ENCODE data around the gene SCN1B. TPM values are rescaled to one million over a fixed set of nuclear protein-coding genes. Genes with fewer than 3 reads are reported as not detected.

SCN1B gene
- 100 to 1,000 TPM in 1 of 4 donors, 10 to 100 TPM in 3; 74.3 to 134 (median 87.1) TPM for total RNA-seq
- polyA plus RNA-seq, result 89.1 TPM
- long read RNA-seq, donor 1, transcript SCN1B-201 (6 exons, 1,670 nt), result major isoform, 151 of 157 reads
- long read RNA-seq, donor 1, partial matches to known transcripts, result 2 of 157 reads
- long read RNA-seq, donor 1, other reads (novel, unspliced or antisense), result 4 of 157 reads
- long read RNA-seq, donor 2, transcript SCN1B-201 (6 exons, 1,670 nt), result major isoform, 74 of 79 reads
- long read RNA-seq, donor 2, partial matches to known transcripts, result 1 of 79 reads
- long read RNA-seq, donor 2, other reads (novel, unspliced or antisense), result 3 of 79 reads
- long read RNA-seq, donor 3, transcript SCN1B-201 (6 exons, 1,670 nt), result major isoform, 80 of 85 reads
- long read RNA-seq, donor 3, partial matches to known transcripts, result 2 of 85 reads
- long read RNA-seq, donor 3, other reads (novel, unspliced or antisense), result 3 of 85 reads
- long read RNA-seq, donor 4, transcript SCN1B-201 (6 exons, 1,670 nt), result major isoform, 86 of 91 reads
- long read RNA-seq, donor 4, partial matches to known transcripts, result 3 of 91 reads
- long read RNA-seq, donor 4, other reads (novel, unspliced or antisense), result 2 of 91 reads

DNA sequence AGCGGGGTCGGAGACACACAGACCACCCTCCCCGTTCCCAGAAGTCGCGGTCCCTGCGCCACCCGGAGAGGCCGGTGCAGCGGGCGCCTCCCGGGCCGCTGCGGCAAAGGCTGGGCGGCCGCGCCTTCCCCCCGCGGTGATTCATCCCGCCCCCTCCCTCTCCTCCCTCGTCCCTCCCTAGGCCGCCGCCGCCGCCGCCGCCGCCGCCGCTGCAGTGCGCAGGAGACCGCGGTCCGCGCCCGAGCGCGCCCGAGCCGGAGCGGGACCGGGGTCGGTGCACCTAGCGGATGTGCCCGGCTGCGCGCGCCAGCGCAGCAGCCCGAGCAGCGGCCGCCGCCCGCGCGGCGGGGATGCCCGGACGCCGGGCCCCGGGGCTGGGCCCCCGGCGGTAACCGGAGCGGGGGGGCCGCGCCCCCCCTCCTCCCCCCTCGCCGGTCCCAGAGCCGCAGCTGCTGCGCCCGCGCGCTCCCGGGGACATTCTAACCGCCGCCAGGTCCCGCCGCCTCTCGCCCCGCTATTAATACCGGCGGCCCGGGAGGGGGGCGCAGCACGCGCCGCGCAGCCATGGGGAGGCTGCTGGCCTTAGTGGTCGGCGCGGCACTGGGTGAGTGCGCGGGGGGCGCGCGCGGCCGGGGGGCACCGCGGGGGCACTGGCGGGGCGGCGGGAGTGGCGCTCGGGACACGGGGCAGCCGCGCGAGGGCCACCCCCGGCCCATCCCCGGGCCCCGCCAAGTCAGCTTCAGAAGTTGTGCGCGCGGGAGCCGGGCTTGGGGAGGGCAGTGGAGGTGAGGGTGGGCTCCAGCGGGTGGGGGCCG, at the start of gene SCN1B:
TSS of gene SCN1B (plus strand) at position 214 of the 815 bp plus-strand sequence. CDS start at position 565, 351 bp downstream.
- H3K9me3 ChIP-seq (ENCODE audit: control insufficient read depth, low read length), result no peaks in the 10 kb centered on the region
- DNase-seq, result peak; percentile 77 to 91 (median 88)

GRCh38 chr19:34982275-34982674, 48.0 kb upstream of the SCN1B start:
- H3K4me1 ChIP-seq (ENCODE audit: control insufficient read depth, insufficient read depth, low read length), result peaks cover 2% of the 10 kb centered on the region
- intact Hi-C loops (cut with DNase I), result no loop called here
- no peaks in the 10 kb centered on the region for H3K27me3 ChIP-seq (ENCODE audit: control insufficient read depth, insufficient read depth)
- ATAC-seq (no peak), DNase-seq (no peak)
- WGBS, result 58% methylated on average over 5 of the region's 5 CpGs
- H3K4me3 ChIP-seq (ENCODE audit: low read length), result no peak overlapping the region
- no peaks in the 10 kb centered on the region for H3K9me3 ChIP-seq (ENCODE audit: control insufficient read depth, low read length)
- H3K27ac ChIP-seq (ENCODE audit: low read length), result no peak overlapping the region

More for the DNA sequence above, at the start of gene SCN1B:
- H3K27me3 ChIP-seq (ENCODE audit: control insufficient read depth, insufficient read depth), result no peaks in the 10 kb centered on the region
- under 1% methylated on average over 117 of the region's 118 CpGs for WGBS
- intact Hi-C loops (cut with DNase I), result no loop called here
- ATAC-seq, result peak; percentile 67 to 81
- peak within 1 kb of the TSS; percentile 90 for H3K4me3 ChIP-seq (ENCODE audit: low read length)
- peak within 1 kb of the TSS; percentile 66 for H3K27ac ChIP-seq (ENCODE audit: low read length)
- peaks cover 2% of the 10 kb centered on the region for H3K4me1 ChIP-seq (ENCODE audit: control insufficient read depth, insufficient read depth, low read length)

DNA sequence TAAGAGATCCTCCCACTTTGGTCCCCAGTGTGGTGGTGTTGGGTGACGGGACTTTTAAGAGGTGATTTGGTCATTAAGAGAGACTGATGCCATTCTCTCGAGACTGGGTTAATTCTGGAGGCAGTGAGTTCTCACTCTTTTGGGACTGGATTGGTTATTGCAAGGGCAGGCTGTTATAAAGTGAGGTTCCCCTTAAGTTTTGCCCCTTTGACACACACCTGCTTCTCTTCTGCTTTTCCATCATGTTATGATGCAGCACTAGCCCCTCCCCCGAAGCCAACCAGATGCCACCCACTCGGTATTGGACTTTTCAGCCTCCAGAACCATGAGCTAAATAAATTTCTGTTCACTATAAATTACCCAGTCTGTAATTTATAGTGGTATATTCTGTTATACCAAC, 46.5 kb upstream of the SCN1B start:
- no peaks in the 10 kb centered on the region for H3K27me3 ChIP-seq (ENCODE audit: control insufficient read depth, insufficient read depth)
- no peak overlapping the region for H3K4me3 ChIP-seq (ENCODE audit: low read length)
- H3K27ac ChIP-seq (ENCODE audit: low read length), result no peak overlapping the region
- intact Hi-C loops (cut with DNase I), result no loop called here
- H3K4me1 ChIP-seq (ENCODE audit: control insufficient read depth, insufficient read depth, low read length), result peaks cover 2% of the 10 kb centered on the region
- ATAC-seq (no peak), DNase-seq (peak in 1 of 3 donors; percentile 13)
- no peaks in the 10 kb centered on the region for H3K9me3 ChIP-seq (ENCODE audit: control insufficient read depth, low read length)
- WGBS, result 92% methylated on average over 4 of the region's 4 CpGs

GRCh38 chr19:34984287-34984686, 46.0 kb upstream of the SCN1B start:
- intact Hi-C loops (cut with DNase I), result no loop called here
- H3K4me1 ChIP-seq (ENCODE audit: control insufficient read depth, insufficient read depth, low read length), result peaks cover 2% of the 10 kb centered on the region
- ATAC-seq (no peak), DNase-seq (no peak)
- no peak overlapping the region for H3K4me3 ChIP-seq (ENCODE audit: low read length)
- H3K27me3 ChIP-seq (ENCODE audit: control insufficient read depth, insufficient read depth), result no peaks in the 10 kb centered on the region
- 95% methylated on average over 3 of the region's 3 CpGs for WGBS
- no peaks in the 10 kb centered on the region for H3K9me3 ChIP-seq (ENCODE audit: control insufficient read depth, low read length)
- H3K27ac ChIP-seq (ENCODE audit: low read length), result no peak overlapping the region

DNA sequence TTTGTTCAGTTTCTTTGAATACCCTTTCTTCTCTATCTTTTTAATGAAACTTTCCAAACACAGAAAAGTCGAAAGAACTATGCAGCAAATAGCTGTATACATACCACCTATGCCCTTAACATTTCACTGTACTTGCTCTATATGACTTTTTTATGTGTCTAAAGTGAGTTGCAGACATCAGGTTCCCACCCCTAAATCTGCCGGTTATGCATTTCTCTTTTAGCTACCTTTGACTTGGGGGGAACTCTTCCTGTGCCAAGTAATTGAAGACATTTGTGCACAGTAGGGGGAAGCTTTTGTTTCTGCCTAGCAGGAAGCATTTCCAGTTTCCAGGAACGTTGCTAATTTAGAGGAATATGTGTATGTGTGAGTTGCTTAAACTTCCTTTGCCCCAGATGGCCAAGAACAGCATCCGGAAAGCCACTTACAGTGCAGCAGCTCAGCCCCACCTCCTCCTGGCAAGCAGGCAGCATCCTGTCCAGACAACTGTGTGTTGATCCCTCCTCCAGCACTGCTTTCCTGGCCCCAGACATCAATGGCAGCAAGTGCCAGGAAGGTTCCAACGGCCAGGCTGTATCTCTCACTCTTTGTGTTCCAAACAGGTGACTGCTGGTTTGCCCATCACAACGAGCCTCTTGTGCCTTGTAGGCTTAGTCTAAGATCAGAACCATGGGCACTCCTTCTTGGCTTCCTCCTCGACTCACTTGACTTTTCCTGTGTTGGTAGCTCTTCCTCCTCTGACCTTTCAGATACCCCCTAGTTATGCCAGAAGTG, 44.8 kb upstream of the SCN1B start:
- intact Hi-C loops (cut with DNase I), result no loop called here
- no peaks in the 10 kb centered on the region for H3K9me3 ChIP-seq (ENCODE audit: control insufficient read depth, low read length)
- no peak overlapping the region for H3K4me3 ChIP-seq (ENCODE audit: low read length)
- DNase-seq (peak; percentile 79 to 90 (median 82)), ATAC-seq (peak; percentile 96 to 98)
- 16% methylated on average over 7 of the region's 7 CpGs for WGBS
- no peaks in the 10 kb centered on the region for H3K27me3 ChIP-seq (ENCODE audit: control insufficient read depth, insufficient read depth)
- peaks cover 2% of the 10 kb centered on the region for H3K4me1 ChIP-seq (ENCODE audit: control insufficient read depth, insufficient read depth, low read length)
- peak overlapping the region; percentile 25 for H3K27ac ChIP-seq (ENCODE audit: low read length)

GRCh38 chr19:34988119-34988518, 42.2 kb upstream of the SCN1B start:
- WGBS, result 100% methylated on average over 1 of the region's 1 CpG
- no peak for ATAC-seq
- Histone ChIP-seq H3K4me3 (ENCODE audit: low read length) (no peak overlapping the region), H3K27me3 (ENCODE audit: control insufficient read depth, insufficient read depth) (no peaks in the 10 kb centered on the region), H3K9me3 (ENCODE audit: control insufficient read depth, low read length) (no peaks in the 10 kb centered on the region), H3K27ac (ENCODE audit: low read length) (no peak overlapping the region), H3K4me1 (ENCODE audit: control insufficient read depth, insufficient read depth, low read length) (peaks cover 2% of the 10 kb centered on the region)
- intact Hi-C loops (cut with DNase I), result no loop called here
- DNase-seq, result no peak

- 58% methylated on average over 6 of the region's 6 CpGs for WGBS
- ATAC-seq, result no peak
- Histone ChIP-seq H3K27ac (ENCODE audit: low read length) (no peak overlapping the region), H3K4me1 (ENCODE audit: control insufficient read depth, insufficient read depth, low read length) (peaks cover 2% of the 10 kb centered on the region), H3K4me3 (ENCODE audit: low read length) (no peak overlapping the region), H3K9me3 (ENCODE audit: control insufficient read depth, low read length) (no peaks in the 10 kb centered on the region), H3K27me3 (ENCODE audit: control insufficient read depth, insufficient read depth) (no peaks in the 10 kb centered on the region)
- DNase-seq, result no peak
- intact Hi-C loops (cut with DNase I), result no loop called here
Measured at GRCh38 chr19:34989298-34989697, 41.0 kb upstream of the SCN1B start.

DNA sequence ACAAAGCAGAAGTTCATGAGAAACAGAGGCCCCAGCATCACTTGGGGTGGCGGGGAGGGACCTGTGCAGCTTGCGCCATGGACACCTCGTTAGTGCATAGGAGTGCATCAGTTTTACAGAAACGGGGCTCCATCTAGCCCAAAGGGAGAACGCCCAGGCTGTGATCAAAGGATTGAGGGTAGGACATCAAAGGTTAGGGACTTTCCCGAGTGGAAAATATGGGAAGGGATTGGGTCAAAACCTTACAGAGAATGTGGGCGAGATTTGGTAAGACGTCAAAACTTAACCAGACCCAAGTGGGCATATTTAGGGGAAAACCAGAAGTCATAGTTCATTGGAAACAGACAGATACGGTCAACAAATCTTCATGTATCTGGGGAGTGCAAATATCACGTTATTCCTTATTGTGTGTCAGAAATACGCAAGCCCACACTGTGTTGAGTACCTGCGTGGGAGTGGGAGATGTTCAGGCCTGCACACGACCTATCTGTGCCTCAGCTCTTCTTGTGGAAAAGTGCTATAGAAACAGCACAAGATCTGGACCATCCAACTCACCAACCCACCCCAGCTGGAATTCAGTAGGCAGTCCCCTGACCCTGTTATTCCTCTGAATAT, 39.6 kb upstream of the SCN1B start:
- Histone ChIP-seq H3K9me3 (ENCODE audit: control insufficient read depth, low read length) (no peaks in the 10 kb centered on the region), H3K27me3 (ENCODE audit: control insufficient read depth, insufficient read depth) (no peaks in the 10 kb centered on the region), H3K4me3 (ENCODE audit: low read length) (no peak overlapping the region), H3K4me1 (ENCODE audit: control insufficient read depth, insufficient read depth, low read length) (no peaks in the 10 kb centered on the region), H3K27ac (ENCODE audit: low read length) (no peak overlapping the region)
- WGBS, result 86% methylated on average over 13 of the region's 13 CpGs
- DNase-seq (peak in 1 of 3 donors; percentile 23), ATAC-seq (no peak)
- intact Hi-C loops (cut with DNase I), result no loop called here

GRCh38 chr19:34991542-34992333, 38.5 kb upstream of the SCN1B start:
- no peaks in the 10 kb centered on the region for H3K4me1 ChIP-seq (ENCODE audit: control insufficient read depth, insufficient read depth, low read length)

More at GRCh38 chr19:34991542-34992333, 38.5 kb upstream of the SCN1B start:
- Histone ChIP-seq H3K27me3 (ENCODE audit: control insufficient read depth, insufficient read depth) (no peaks in the 10 kb centered on the region), H3K27ac (ENCODE audit: low read length) (no peak overlapping the region), H3K9me3 (ENCODE audit: control insufficient read depth, low read length) (no peaks in the 10 kb centered on the region), H3K4me3 (ENCODE audit: low read length) (no peak overlapping the region)
- WGBS, result 89% methylated on average over 8 of the region's 8 CpGs
- DNase-seq (peak in 1 of 3 donors; percentile 9), ATAC-seq (no peak)
- intact Hi-C loops (cut with DNase I), result no loop called here

Measured in right cardiac atrium (tissue), 5 donors.